Caco-2 (cell line): ENCODE measurements around the gene PLAAT3. TPM values are rescaled to one million over a fixed set of nuclear protein-coding genes. Genes with fewer than 3 reads are reported as not detected.

Source experiments
- BruUV-seq: library from RNA; stranded (reverse); fragments of 400-500 nt; replicated peaks from 2 replicates; lab custom pipeline; 2021; lab: Mats Ljungman, UMichigan
- CTCF ChIA-PET: fragments of 300-600 bp; sonication (Branson Sonifier 250); formaldehyde crosslinking; loops from one replicate; lab custom pipeline; 2022; ENCODE audit warnings: antibody characterized with exemption; lab: Charles Lee
- POLR2A ChIA-PET: fragments of 300-600 bp; sonication (Branson Sonifier 250); formaldehyde crosslinking; loops from one replicate; lab custom pipeline; 2022; ENCODE audit warnings: antibody characterized with exemption; lab: Charles Lee
- DNase-seq, 2 experiments: peaks; one replicate each; pipeline versions ENCODE4 v3.0.0 to v3.0.0-alpha.2; 2020 to 2022
- H3K27me3 ChIP-seq: replicated peaks from 2 replicates; pipeline ENCODE4 v1.6.0; 2011; ENCODE audit warnings: low read length; ENCODE audit not compliant: control insufficient read depth, insufficient read depth
- H3K36me3 ChIP-seq: 2 replicates; pipeline ENCODE4 v1.5.1; 2011; ENCODE audit warnings: low read length; ENCODE audit not compliant: control insufficient read depth, insufficient read depth
- H3K4me1 ChIP-seq: fragments of 250-450 bp; sonication (Bioruptor Pico); 2 replicates; pipeline ENCODE4 v1.5.1; 2020; ENCODE audit warnings: mild to moderate bottlenecking
- H3K4me3 ChIP-seq: 2 replicates; pipeline ENCODE4 v1.5.1; 2011; ENCODE audit warnings: low read depth, mild to moderate bottlenecking, control low read depth, low read length
- H3K9me3 ChIP-seq: fragments of 250-450 bp; sonication (Bioruptor Pico); 2 replicates; pipeline ENCODE4 v1.5.1; 2020; ENCODE audit warnings: mild to moderate bottlenecking, moderate library complexity
- H3K27ac Mint-ChIP-seq: one replicate; pipeline ENCODE4 v1.8.0; 2022; ENCODE audit warnings: mixed read lengths; ENCODE audit not compliant: unreplicated experiment
- H3K27me3 Mint-ChIP-seq: one replicate; pipeline ENCODE4 v1.8.0; 2022; ENCODE audit warnings: mixed read lengths; ENCODE audit not compliant: insufficient read depth, unreplicated experiment
- H3K36me3 Mint-ChIP-seq: one replicate; pipeline ENCODE4 v1.8.0; 2022; ENCODE audit warnings: mild to moderate bottlenecking, mixed read lengths; ENCODE audit not compliant: insufficient read depth, unreplicated experiment
- H3K4me1 Mint-ChIP-seq: one replicate; pipeline ENCODE4 v1.8.0; 2022; ENCODE audit warnings: low read depth, mixed read lengths; ENCODE audit not compliant: unreplicated experiment
- H3K4me3 Mint-ChIP-seq: one replicate; pipeline ENCODE4 v1.8.0; 2022; ENCODE audit warnings: mild to moderate bottlenecking, moderate library complexity, mixed read lengths; ENCODE audit not compliant: unreplicated experiment
- H3K9me3 Mint-ChIP-seq: one replicate; pipeline ENCODE4 v1.8.0; 2022; ENCODE audit warnings: mixed read lengths; ENCODE audit not compliant: unreplicated experiment
- CTCF ChIP-seq, 2 experiments: fragments of 200-600 bp in 1 of 2; IDR thresholded peaks; 1 replicate in 1 of 2; 2 replicates in 1 of 2; pipeline versions ENCODE4 v1.5.1 to v1.8.0; 2011 to 2022; ENCODE audit warnings: antibody characterized with exemption in 1 of 2, control low read depth in 1 of 2, inconsistent platforms in 1 of 2, low read depth in 1 of 2, low read length in 1 of 2, mild to moderate bottlenecking in 1 of 2, moderate library complexity in 1 of 2; ENCODE audit not compliant: insufficient read depth in 1 of 2, severe bottlenecking in 1 of 2, unreplicated experiment in 1 of 2
- intact Hi-C: fragments of 100-400 bp; cut with micrococcal nuclease; formaldehyde crosslinking; loops from one replicate; pipeline ENCODE4 v1.10.0; 2022; ENCODE audit not compliant: unreplicated experiment
- total RNA-seq: library from RNA; stranded (reverse); gene quantifications from 2 replicates; pipeline ENCODE4 v1.2.3, GENCODE V29; 2022

PLAAT3 gene
- total RNA-seq, 1 experiment from 2014 or later: 57.9 TPM

- intact Hi-C loops: loop anchor here (1.0 kb wide), 1 partner anchor 96 kb away; no protein-coding TSS in a partner anchor
- ChIA-PET CTCF (interaction anchor here (1.0 to 1.2 kb wide), 2 partner anchors 67 to 96 kb away, joined by 3 to 4 read pairs; no protein-coding TSS in a partner anchor), POLR2A (interaction anchor here (0.5 to 0.7 kb wide), 2 partner anchors 54 to 373 kb away, joined by 3 to 4 read pairs; no protein-coding TSS in a partner anchor)
- no TSS peak for BruUV-seq
- H3K4me1 ChIP-seq: peaks cover 23% of the 10 kb centered on the region
- Mint-ChIP-seq H3K27ac (peak overlapping the region; percentile 92), H3K4me1 (peaks cover 41% of the 10 kb centered on the region), H3K4me3 (peak overlapping the region; percentile 79), H3K36me3 (peaks cover 44% of the 10 kb centered on the region), H3K27me3 (no peaks in the 10 kb centered on the region), H3K9me3 (peaks cover 35% of the 10 kb centered on the region)
- H3K27me3 ChIP-seq: no peaks in the 10 kb centered on the region
- DNase-seq: peak; percentile 75 to 79
- peaks cover 3% of the 10 kb centered on the region for H3K9me3 ChIP-seq
- no peaks in the 10 kb centered on the region; the same call in 1 of the 2 replicates for H3K36me3 ChIP-seq
- no peak for TF ChIP-seq CTCF (IDR thresholded peaks at IDR 0.05; ENCODE audit: insufficient read depth in 1 of 2, low read depth in 1 of 2, low read length in 1 of 2, severe bottlenecking in 1 of 2, unreplicated experiment in 1 of 2)
- H3K4me3 ChIP-seq: peak overlapping the region; percentile 22
These were observed 39.2 kb downstream of the PLAAT3 start for GRCh38 chr11:63574856-63575602.

DNA sequence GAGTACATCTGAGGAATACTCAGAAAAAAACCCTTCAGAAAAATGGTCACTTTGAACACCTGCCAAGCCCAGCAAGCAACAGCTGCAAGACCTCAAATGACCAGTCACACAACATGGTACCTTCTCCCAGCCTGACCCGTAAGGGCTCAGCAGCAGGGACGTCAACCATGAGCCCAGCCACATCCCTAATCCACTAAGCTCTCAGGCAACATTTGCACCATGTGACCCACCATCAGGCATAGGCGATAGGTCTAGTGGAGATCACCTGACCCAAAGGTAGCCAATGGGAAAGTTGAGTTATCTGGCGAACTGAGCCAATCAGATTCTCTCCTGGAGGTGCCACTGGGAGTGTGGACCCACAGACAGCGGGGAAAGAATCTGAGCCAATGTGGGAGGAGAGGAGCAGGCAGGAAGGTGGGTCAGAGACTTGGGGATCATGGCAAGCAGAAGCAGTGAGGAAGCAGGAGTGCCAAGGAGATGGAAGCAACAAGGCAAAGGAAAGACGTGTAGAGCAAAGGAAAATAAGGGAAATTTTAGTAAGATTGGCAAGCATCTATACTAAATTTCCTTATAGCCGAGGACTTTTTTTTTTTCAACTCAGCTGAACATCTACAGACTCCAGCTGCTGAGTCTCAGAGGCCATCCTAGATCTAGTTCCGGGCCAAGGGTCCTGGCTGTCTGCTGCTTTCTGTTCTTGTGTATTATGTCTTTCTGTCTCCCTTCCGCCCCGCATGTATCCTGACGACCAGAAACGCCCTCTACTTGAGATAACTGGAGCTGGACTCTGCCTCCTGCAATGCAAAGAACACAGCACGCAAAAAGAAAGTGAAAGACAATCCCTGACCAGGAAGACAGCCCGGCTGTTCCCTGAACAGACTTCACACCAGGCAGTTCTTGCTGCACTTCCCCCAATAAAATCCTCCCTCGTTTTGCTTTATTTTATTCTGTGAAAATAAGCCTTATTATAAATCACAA, 40.1 kb downstream of the PLAAT3 start:
- DNase-seq: peak; percentile 77 to 87
- Mint-ChIP-seq H3K27me3 (no peaks in the 10 kb centered on the region), H3K27ac (peak overlapping the region; percentile 92), H3K4me3 (peak overlapping the region; percentile 79), H3K9me3 (peaks cover 35% of the 10 kb centered on the region), H3K4me1 (peaks cover 41% of the 10 kb centered on the region), H3K36me3 (peaks cover 40% of the 10 kb centered on the region)
- TF ChIP-seq CTCF (IDR thresholded peaks at IDR 0.05; ENCODE audit: insufficient read depth in 1 of 2, low read depth in 1 of 2, low read length in 1 of 2, severe bottlenecking in 1 of 2, unreplicated experiment in 1 of 2): peak in 1 of 2 experiments; percentile 29
- peaks cover 23% of the 10 kb centered on the region for H3K4me1 ChIP-seq
- H3K36me3 ChIP-seq: no peaks in the 10 kb centered on the region; the same call in 1 of the 2 replicates
- no peaks in the 10 kb centered on the region for H3K27me3 ChIP-seq
- ChIA-PET POLR2A (interaction anchor here (0.7 to 1.1 kb wide), 2 partner anchors 10 to 53 kb away, joined by 3 to 4 read pairs; no protein-coding TSS in a partner anchor), CTCF (interaction anchor here (1.2 kb wide), 1 partner anchor 95 kb away, joined by 3 read pairs; no protein-coding TSS in a partner anchor)
- BruUV-seq: TSS peak; percentile 95
- peak overlapping the region; percentile 22 for H3K4me3 ChIP-seq
- no peaks in the 10 kb centered on the region for H3K9me3 ChIP-seq
- intact Hi-C loops: loop anchor here (1.0 kb wide), 1 partner anchor 95 kb away; no protein-coding TSS in a partner anchor
